HG03439 (cell line): ENCODE measurements around the gene ZNF121.
"Not testable (repeated sequence)": the region's sequence is repeated elsewhere in the genome, so short reads cannot be mapped to it uniquely, and the experiment has no call there.

ENCODE experiments used
- ATAC-seq: cut with Tn5 transposase; IDR thresholded peaks from one replicate; pipeline ENCODE4 v1.9.1; 2021; ENCODE audit warnings: mild to moderate bottlenecking, moderate library complexity; ENCODE audit not compliant: unreplicated experiment

Gene ZNF121

DNA sequence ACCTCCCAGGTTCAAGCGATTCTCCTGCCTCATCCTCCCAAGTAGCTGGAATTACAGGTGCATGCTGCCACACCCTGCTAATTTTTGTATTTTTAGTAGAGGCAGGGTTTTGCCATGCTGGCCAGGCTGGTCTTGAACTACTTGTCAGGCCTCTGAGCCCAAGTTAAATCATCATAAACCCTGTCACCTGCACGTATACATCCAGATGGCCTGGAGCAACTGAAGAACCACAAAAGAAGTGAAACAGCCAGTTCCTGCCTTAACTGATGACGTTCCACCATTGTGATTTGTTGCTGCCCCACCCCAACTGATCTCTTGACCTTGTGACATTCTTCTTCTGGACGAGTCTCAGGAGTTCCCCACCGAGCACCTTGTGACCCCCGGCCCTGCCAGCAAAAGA lies 45.1 kb downstream of the ZNF121 start:
- ATAC-seq = not testable (repeated sequence)

DNA sequence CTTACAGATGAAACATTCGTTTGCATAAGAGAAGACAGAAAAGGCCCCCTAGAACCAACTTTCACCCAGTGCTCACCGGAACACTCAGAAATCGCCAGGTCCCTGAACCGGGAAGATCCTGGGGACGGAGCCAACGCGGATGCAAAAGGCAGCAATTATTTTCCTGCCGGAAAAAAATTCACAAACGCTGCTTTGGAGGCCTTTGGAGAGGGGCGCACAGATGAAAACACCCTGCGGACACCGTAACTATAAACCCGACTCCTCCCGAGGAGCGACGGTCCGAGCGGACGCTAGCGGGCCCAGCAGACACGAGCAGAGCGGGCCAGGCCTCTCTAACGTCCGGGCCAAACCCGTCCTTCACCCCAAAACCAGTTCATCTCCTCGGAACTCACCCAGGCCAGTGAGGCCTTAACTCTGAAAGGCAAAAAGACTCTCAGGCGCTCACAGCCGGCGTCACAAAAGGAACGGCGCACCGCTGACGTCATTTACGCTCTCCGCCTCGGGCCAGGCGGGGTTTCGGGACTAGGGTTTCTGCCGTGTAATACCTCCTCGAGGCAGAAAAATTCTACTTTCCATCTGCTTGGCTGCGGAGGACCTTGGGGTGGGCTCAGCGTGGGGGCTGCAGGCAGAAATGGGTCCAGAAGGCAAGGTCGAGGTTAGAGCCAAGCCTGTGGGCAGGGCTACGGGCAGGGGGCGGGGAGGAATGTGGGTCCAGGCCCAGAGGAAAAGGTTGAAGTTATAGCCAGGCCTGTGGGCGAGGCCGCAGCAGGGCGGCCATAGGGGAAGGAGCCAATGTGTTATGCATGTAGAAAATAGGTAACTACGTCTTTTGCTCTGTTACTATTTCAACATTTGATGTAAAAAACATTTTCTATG lies 45.9 kb downstream of the ZNF121 start, which contains the start of gene ZNF426:
ZNF426 (minus strand) TSS at position 463 of the 876 bp plus-strand sequence. CDS start 2,413 bp downstream, outside the sequence.
- ATAC-seq = peak; percentile 63

DNA sequence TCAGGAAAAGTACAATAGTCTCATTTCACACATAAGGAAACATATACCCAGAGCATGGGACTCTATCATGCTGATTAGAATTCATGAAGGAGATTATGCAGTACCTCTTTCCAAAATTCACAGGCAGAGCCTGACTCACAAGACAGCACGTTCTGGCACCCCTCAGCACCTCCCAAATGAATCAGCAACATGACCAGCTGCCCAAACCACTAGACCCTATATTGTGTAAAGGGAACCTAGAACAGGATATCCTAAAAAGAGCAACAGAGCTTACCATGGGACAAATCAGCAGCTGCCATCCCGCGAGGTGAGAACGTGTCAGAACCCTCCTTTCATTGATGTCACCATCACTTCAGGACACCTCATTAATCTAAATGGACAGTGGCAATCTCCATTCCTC lies 48.4 kb downstream of the ZNF121 start:
- ATAC-seq = no peak

DNA sequence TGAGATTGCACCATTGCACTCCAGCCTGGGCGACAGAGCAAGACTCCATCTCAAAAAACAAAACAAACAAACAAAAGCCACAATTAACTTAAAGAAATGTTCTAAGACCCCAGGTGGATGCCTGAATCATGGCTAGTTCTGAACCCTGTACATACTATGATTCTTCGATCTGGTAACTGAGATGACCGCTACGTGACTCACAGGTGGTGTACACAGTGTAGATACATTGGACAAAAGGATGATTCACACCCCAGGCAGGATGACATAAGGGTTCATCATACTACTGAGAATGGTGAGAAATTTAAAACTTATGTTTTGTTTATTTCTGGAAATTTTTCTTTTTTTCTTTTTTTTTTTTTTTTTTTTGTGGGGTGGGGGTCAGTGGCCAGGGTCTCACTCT lies 52.4 kb downstream of the ZNF121 start:
- ATAC-seq = no peak

DNA sequence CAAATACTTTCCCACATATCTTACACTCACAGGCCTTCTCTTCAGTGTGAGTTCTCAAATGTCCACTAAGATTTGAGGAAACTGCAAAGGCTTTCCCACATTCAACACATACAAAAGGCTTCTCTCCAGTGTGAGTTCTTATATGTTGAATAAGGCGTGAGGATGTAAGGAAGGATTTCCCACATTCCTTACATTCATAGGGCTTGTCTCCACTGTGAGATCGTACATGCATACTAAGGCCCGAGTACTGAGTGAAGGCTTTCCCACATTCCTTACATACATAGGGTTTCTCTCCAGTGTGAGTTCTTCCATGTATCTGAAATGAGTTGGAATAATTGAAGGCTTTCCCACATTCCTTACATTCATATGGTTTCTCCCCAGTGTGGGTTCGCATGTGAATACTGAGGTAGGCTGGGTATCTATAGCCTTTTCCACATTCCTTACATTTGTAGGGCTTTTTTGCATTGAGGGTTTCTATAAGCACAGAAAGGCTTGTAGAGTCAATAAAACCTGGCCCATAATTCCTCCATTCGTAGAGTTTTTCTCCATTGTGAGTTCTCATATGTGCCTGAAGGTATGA lies 55.5 kb downstream of the ZNF121 start:
- ATAC-seq = no peak

DNA sequence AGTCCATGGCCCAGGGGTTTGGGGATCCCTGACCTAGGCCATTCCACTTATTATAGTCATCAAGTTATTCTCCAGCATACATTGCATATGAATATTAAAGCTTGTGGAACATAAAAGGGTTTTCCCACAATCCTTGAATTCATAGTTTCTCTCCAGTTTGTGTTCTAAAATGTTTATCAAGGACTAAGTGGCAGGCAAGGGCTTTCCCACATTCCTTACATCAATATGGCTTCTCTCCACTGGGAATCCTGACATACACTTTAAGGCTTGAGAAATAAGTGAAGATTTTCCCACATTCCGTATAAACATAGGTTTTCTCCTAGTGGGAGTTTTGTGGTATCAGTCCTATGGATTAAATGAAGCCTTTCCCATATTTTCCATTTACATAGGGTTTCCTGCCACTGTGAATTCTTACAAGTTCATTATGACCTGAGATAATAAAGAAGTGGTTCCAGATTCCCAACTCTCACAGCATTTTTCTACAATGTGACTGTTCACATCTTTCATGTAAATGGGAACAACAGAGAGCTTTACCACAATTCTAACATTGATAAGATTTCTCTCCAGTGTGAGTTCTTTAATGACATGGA lies 60.3 kb downstream of the ZNF121 start:
- ATAC-seq = no peak
